Breast epithelium (tissue), 3 donors: Measurements from ENCODE around the gene KRT37.
"Not testable (repeated sequence)": the region's sequence is repeated elsewhere in the genome, so short reads cannot be mapped to it uniquely, and the experiment has no call there.

Source experiments
- POLR2A ChIP-seq: fragments of 450-650 bp; IDR thresholded peaks from one replicate; pipeline ENCODE4 v1.6.1; 2016; ENCODE audit warnings: antibody characterized with exemption, mild to moderate bottlenecking, moderate library complexity
- POLR2AphosphoS5 ChIP-seq, 3 donors: sonication (generic); formaldehyde crosslinking; IDR thresholded peaks; one replicate each; pipeline ENCODE4 v1.6.1; 2017; ENCODE audit warnings: antibody characterized with exemption in 3 of 3
- TF ChIP-seq, protein P1 (sequence below), 3 donors: fragments of 450-650 bp; IDR thresholded peaks; one replicate each; pipeline ENCODE4 v1.5.1; 2016 to 2017; ENCODE audit warnings: antibody characterized with exemption in 3 of 3, mild to moderate bottlenecking in 3 of 3, moderate library complexity in 3 of 3

DNA sequence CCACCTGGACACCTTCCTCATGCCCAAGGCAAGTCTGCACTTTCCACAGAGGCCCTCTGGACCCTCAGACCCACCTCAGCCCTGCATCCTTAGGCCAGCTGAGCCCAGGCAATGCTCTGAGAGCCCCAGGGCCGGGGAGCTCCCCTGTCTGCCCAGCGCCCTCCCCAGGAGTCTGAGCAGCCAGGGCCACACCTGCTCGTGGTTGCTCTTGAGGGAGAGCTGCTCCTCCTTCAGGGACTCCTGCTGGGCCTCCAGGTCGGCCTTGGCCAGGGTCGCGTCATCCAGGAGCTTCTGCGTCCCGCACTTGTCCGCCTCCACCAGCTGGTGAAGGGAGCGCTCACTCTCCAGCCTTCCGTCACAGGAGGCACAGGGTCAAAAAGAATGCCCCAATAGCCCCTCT is 1.8 kb downstream of the KRT37 start:
- not testable (repeated sequence) for TF ChIP-seq POLR2AphosphoS5 (IDR thresholded peaks at IDR 0.05); POLR2A
- TF ChIP-seq, protein P1, sequence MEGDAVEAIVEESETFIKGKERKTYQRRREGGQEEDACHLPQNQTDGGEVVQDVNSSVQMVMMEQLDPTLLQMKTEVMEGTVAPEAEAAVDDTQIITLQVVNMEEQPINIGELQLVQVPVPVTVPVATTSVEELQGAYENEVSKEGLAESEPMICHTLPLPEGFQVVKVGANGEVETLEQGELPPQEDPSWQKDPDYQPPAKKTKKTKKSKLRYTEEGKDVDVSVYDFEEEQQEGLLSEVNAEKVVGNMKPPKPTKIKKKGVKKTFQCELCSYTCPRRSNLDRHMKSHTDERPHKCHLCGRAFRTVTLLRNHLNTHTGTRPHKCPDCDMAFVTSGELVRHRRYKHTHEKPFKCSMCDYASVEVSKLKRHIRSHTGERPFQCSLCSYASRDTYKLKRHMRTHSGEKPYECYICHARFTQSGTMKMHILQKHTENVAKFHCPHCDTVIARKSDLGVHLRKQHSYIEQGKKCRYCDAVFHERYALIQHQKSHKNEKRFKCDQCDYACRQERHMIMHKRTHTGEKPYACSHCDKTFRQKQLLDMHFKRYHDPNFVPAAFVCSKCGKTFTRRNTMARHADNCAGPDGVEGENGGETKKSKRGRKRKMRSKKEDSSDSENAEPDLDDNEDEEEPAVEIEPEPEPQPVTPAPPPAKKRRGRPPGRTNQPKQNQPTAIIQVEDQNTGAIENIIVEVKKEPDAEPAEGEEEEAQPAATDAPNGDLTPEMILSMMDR (IDR thresholded peaks at IDR 0.05): not testable (repeated sequence)
